ENCODE data around the gene ARHGEF26. TPM values are rescaled to one million over a fixed set of nuclear protein-coding genes. Genes with fewer than 3 reads are reported as not detected.
A peak's percentile ranks its signal among the peaks of the same experiment; 100 is the strongest.

The ARHGEF26 gene
- total RNA-seq, 6 experiments from 2014 or later, result 8.7 to 42.3 (median 24.5) TPM

DNA sequence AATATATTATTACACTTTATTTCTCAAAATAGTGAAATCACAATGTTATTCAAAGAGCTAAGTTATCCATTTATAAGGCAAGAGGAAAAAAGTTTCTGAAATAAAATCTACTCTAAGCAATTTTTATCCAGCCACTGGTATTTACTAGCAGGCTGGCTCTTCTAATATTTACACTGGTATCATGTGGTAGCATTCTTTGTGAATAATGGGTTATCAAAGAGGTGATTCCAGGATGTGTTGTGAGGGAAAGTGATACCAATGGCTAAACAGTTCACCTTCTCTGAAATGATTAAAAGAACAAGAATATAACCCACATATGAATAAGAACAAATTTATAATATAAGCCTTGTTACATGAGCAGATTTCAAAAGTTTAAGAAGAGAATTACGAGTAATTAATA is 159.0 kb downstream of the ARHGEF26 start:
- ATAC-seq (peak in 1 of 4 donors; percentile 80), DNase-seq (no peak)
- no peaks in the 10 kb centered on the region for H3K27me3 ChIP-seq
- no peak overlapping the region for H3K4me3 ChIP-seq
- no peaks in the 10 kb centered on the region for H3K4me1 ChIP-seq
- H3K27ac ChIP-seq, result no peak overlapping the region
- peaks cover 0 to 72% (median 35%) of the 10 kb centered on the region in 4 donors for H3K36me3 ChIP-seq
- intact Hi-C loops (cut with DNase I), result no loop called here
- no peaks in the 10 kb centered on the region for H3K9me3 ChIP-seq
- TF ChIP-seq, protein P1, sequence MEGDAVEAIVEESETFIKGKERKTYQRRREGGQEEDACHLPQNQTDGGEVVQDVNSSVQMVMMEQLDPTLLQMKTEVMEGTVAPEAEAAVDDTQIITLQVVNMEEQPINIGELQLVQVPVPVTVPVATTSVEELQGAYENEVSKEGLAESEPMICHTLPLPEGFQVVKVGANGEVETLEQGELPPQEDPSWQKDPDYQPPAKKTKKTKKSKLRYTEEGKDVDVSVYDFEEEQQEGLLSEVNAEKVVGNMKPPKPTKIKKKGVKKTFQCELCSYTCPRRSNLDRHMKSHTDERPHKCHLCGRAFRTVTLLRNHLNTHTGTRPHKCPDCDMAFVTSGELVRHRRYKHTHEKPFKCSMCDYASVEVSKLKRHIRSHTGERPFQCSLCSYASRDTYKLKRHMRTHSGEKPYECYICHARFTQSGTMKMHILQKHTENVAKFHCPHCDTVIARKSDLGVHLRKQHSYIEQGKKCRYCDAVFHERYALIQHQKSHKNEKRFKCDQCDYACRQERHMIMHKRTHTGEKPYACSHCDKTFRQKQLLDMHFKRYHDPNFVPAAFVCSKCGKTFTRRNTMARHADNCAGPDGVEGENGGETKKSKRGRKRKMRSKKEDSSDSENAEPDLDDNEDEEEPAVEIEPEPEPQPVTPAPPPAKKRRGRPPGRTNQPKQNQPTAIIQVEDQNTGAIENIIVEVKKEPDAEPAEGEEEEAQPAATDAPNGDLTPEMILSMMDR (IDR thresholded peaks at IDR 0.05), result no peak
- no peak for TF ChIP-seq POLR2A (IDR thresholded peaks at IDR 0.05)
- 100% methylated on average over 1 of the region's 1 CpG for WGBS (ENCODE audit: insufficient coverage, low coverage, low lambda C conversion rate, missing lambda C conversion rate)

DNA sequence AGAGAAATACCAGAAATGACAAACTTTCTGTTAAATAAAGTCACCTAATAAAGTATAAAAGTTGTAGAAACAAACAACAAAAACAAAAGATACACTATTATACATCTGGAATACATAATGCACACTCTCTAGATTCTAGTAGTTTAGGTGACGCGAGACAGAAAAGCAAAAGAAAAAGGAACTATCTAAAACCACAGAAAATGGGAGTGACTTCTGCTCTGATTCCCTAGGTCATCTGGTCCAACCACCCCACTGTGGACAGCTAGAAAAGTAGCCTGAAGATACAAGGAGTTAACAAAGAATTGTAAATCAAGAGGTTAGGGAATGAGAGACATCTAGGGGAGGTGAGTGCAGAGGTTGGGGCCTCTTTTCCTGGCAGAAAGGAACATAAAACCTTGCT is 164.0 kb downstream of the ARHGEF26 start:
- TF ChIP-seq POLR2A (IDR thresholded peaks at IDR 0.05), result no peak
- TF ChIP-seq, protein P1 (IDR thresholded peaks at IDR 0.05), result no peak
- Histone ChIP-seq H3K4me1 (no peaks in the 10 kb centered on the region), H3K4me3 (no peak overlapping the region), H3K9me3 (no peaks in the 10 kb centered on the region), H3K27ac (no peak overlapping the region), H3K36me3 (peaks cover 0 to 74% (median 29%) of the 10 kb centered on the region in 4 donors), H3K27me3 (no peaks in the 10 kb centered on the region)
- DNase-seq (no peak), ATAC-seq (no peak)
- 59% methylated on average over 2 of the region's 2 CpGs for WGBS (ENCODE audit: insufficient coverage, low coverage, low lambda C conversion rate, missing lambda C conversion rate)
- intact Hi-C loops (cut with DNase I), result no loop called here

DNA sequence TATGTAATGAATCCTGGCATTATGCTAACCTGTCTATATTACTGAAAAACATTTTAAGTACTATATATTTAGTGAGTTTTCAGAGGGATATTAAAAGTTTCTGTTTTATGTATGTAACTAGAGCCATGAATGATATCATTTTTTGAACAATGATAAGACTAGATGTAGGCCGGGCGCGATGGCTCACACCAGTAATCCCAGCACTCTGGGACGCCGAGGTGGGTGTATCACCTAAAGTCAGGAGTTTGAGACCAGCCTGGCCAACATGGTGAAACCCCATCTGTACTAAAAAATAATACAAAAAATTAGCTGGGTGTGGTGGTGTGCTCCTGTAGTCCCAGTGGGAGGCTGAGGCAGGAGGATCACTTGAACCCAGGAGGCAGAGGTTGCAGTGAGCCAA is 169.0 kb downstream of the ARHGEF26 start:
- H3K27ac ChIP-seq, result no peak overlapping the region
- no peaks in the 10 kb centered on the region for H3K9me3 ChIP-seq
- DNase-seq (no peak), ATAC-seq (no peak)
- no peaks in the 10 kb centered on the region for H3K4me1 ChIP-seq
- intact Hi-C loops (cut with DNase I), result no loop called here
- no peaks in the 10 kb centered on the region for H3K27me3 ChIP-seq
- H3K36me3 ChIP-seq, result peaks cover 3 to 67% (median 27%) of the 10 kb centered on the region in 4 donors
- WGBS (ENCODE audit: insufficient coverage, low coverage, low lambda C conversion rate, missing lambda C conversion rate), result 96% methylated on average over 5 of the region's 5 CpGs
- no peak overlapping the region for H3K4me3 ChIP-seq
- TF ChIP-seq, protein P1 (IDR thresholded peaks at IDR 0.05), result no peak
- no peak for TF ChIP-seq POLR2A (IDR thresholded peaks at IDR 0.05)

DNA sequence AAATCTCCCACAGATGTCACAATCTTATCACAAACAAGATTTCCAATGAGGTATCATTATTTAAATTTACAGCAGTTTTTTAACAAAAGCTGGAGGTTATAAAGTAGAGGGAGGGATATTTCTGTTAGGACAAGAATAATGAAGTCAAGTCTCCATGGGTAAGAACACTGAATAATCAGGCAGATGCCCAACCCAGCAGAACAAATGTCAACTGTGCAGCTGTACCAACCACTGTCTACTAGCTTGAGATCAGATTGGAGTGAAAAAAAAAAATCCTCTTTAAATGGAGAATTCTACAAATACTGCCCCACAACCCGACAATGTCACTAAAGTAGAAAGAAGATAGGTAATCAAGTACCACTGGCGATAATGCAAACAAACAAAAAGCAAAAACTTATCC is 172.8 kb downstream of the ARHGEF26 start:
- intact Hi-C loops (cut with DNase I), result no loop called here
- Histone ChIP-seq H3K4me1 (no peaks in the 10 kb centered on the region), H3K36me3 (peaks cover 3 to 59% (median 29%) of the 10 kb centered on the region in 4 donors), H3K27ac (no peak overlapping the region), H3K4me3 (no peak overlapping the region), H3K9me3 (no peaks in the 10 kb centered on the region), H3K27me3 (no peaks in the 10 kb centered on the region)
- ATAC-seq, result no peak
- no peak for DNase-seq
- TF ChIP-seq, protein P1 (IDR thresholded peaks at IDR 0.05), result no peak
- TF ChIP-seq POLR2A (IDR thresholded peaks at IDR 0.05), result no peak
- 94% methylated on average over 2 of the region's 2 CpGs for WGBS (ENCODE audit: insufficient coverage, low coverage, low lambda C conversion rate, missing lambda C conversion rate)

DNA sequence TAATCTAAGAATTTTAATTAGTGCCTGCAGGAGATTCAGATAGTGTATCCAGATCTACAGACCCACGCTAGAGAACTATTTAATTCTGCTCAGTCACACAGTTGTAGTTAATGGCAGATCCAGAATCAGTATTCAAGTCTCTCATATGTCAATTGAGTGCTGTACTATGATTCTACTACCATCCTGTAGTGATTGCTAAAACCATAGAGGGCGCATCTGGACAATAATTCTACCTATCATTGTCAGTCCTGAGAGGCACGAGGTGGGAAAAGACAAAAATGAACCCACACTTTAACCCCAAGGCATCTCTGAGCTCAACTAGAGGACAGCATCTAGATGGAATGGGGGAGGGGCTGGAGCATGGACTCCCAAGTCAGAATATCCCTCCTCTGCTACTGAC is 180.4 kb downstream of the ARHGEF26 start:
- Histone ChIP-seq H3K4me1 (no peaks in the 10 kb centered on the region), H3K27me3 (no peaks in the 10 kb centered on the region), H3K4me3 (no peak overlapping the region), H3K9me3 (no peaks in the 10 kb centered on the region), H3K36me3 (peaks cover 4 to 87% (median 34%) of the 10 kb centered on the region in 4 donors), H3K27ac (no peak overlapping the region)
- intact Hi-C loops (cut with DNase I), result no loop called here
- DNase-seq (no peak), ATAC-seq (no peak)
- no peak for TF ChIP-seq POLR2A (IDR thresholded peaks at IDR 0.05)
- TF ChIP-seq, protein P1 (IDR thresholded peaks at IDR 0.05), result no peak
- WGBS (ENCODE audit: insufficient coverage, low coverage, low lambda C conversion rate, missing lambda C conversion rate), result 100% methylated on average over 3 of the region's 3 CpGs
